ENCODE data around the gene MCEMP1.

GRCh38 chr19:7701654-7702457, 25.0 kb downstream of the MCEMP1 start, which contains the start of gene FCER2:
- TF ChIP-seq CTCF (conservative IDR thresholded peaks at IDR 0.05 in 1 of 2, IDR thresholded peaks at IDR 0.05 in 1 of 2; ENCODE audit: extremely low read depth in 1 of 2, insufficient read depth in 1 of 2, low read depth in 1 of 2, low read length in 2 of 2) (no peak), EZH2 (IDR thresholded peaks at IDR 0.05; ENCODE audit: borderline replicate concordance, low read length) (no peak)

Data from mammary epithelial cell (primary cell).